Measurements from ENCODE around the gene PLA2G4B.

PLA2G4B gene

DNA sequence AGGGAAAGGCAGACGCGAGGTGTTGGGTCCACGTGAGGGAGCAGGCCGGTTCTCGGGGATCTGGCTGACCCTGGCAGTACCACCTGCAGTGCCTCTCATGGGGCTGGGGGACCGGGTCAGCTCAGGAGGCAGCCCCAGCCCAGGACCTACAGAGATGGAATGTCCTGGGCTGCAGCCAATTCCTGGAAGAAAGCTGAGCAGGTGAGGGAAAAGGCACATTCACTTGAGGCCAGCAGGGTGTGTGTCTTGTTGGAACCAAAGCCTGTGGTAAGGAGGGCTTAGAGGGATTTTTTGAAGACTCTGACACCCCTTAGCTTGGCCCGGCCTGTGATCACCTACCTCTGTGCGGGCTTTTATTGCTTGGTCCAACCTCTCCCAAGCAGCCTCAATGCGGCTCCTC is 15.8 kb downstream of the PLA2G4B start:
- no peak overlapping the region for H3K4me3 ChIP-seq (replicated peaks; ENCODE audit: low read depth, low read length)
- TF ChIP-seq, protein P1, sequence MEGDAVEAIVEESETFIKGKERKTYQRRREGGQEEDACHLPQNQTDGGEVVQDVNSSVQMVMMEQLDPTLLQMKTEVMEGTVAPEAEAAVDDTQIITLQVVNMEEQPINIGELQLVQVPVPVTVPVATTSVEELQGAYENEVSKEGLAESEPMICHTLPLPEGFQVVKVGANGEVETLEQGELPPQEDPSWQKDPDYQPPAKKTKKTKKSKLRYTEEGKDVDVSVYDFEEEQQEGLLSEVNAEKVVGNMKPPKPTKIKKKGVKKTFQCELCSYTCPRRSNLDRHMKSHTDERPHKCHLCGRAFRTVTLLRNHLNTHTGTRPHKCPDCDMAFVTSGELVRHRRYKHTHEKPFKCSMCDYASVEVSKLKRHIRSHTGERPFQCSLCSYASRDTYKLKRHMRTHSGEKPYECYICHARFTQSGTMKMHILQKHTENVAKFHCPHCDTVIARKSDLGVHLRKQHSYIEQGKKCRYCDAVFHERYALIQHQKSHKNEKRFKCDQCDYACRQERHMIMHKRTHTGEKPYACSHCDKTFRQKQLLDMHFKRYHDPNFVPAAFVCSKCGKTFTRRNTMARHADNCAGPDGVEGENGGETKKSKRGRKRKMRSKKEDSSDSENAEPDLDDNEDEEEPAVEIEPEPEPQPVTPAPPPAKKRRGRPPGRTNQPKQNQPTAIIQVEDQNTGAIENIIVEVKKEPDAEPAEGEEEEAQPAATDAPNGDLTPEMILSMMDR (IDR thresholded peaks at IDR 0.05; ENCODE audit: low read length, missing control alignments): no peak
- no peak for DNase-seq (ENCODE audit: low read depth)

DNA sequence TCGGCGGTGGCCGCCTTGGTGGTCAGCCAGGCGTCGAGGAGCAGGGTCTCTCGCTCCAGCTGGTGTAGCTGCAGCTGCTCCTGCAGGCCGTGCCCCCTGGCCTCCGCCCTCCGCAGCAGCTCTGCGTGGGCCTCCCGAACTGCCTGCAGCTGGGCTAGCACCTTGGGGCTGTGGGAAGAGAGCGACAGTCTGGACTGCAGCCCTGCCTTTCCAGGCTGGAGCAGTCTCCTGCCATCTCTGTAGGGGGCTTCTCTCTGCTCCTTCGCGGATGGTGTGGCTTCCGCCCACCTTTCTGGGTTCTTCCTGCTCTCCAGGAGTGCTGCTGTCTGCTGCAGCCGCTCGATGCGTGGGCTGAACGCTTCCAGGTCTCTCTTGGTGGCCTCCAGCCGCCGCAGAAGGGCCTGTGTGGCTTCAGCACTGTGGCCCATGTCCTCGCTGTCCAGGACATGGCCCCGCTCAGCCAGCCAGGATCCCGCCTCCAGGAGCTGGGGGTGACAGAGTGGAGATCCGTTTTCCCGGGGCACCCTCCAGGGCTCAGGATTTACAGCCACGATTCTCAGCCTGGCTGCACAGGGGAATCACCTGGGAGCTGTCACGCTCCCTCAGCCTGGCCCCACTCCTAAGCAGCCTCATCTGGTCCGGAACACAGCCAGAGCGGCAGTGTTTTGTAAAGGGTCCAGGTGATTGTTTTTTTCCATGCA is 16.8 kb downstream of the PLA2G4B start:
- no peak overlapping the region for H3K4me3 ChIP-seq (replicated peaks; ENCODE audit: low read depth, low read length)
- TF ChIP-seq, protein P1 (IDR thresholded peaks at IDR 0.05; ENCODE audit: low read length, missing control alignments): no peak
- DNase-seq (ENCODE audit: low read depth): no peak

DNA sequence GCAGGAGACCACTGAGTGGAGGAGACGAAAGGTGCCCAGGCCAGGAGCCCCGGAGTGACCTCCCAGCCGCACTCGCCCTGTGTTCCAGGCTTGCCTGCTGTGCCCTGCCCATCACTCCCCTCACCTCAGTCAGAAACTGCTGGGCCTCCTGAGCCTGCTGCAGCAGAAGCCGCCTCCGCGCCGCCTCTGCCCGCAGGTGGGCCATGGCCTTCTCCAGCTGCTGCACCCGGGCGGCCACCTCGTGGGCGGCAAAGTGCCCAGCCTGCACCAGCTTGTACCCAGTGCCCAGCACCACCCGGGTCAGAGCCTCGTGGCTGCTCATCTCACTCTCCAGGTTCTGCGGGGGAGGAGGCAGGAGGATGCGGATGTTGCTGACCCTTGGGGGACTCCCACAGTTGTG is 17.6 kb downstream of the PLA2G4B start:
- H3K4me3 ChIP-seq (replicated peaks; ENCODE audit: low read depth, low read length): no peak overlapping the region
- TF ChIP-seq, protein P1 (IDR thresholded peaks at IDR 0.05; ENCODE audit: low read length, missing control alignments): no peak
- DNase-seq (ENCODE audit: low read depth): no peak

DNA sequence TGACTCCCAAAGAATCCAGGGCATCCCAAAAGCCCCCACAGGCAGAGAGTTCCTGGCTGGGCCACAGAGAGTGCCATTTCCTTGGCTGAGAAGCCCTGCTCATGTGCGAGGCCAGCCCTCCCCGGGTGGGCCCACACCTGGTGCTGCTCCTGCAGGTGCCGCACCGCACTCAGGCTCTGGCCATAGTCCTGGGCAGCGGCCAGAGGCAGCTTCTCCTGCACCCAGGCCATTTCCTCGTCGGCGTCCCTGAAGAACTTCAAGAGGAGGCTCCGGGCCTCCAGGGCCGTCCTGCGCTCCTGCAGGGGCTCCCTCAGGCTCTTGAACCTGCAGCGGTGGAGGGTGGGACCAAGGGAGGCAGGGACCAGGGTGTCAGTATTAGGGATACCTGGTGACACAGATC is 18.1 kb downstream of the PLA2G4B start:
- no peak for DNase-seq (ENCODE audit: low read depth)
- TF ChIP-seq, protein P1 (IDR thresholded peaks at IDR 0.05; ENCODE audit: low read length, missing control alignments): no peak
- no peak overlapping the region for H3K4me3 ChIP-seq (replicated peaks; ENCODE audit: low read depth, low read length)

DNA sequence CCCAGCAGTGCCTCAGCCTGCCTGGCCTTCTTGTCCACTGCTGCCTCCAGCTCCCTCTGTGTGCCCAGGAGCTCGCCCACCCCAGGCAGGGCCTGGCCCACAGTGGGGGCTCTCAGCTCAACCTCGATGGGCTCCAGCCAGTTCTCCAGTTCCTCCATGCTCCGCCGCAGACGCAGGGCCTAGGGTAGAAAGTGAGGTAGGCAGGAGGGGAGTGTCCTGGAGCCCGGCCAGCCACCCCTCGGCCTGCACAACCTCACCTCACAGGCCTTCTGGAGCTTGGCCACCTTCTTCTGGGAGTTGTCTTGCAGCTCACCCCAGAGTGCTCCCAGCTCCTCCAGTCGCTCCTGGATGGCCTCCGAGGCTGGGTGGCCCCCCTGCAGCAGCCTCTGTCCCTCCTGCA is 18.7 kb downstream of the PLA2G4B start:
- no peak overlapping the region for H3K4me3 ChIP-seq (replicated peaks; ENCODE audit: low read depth, low read length)
- no peak for DNase-seq (ENCODE audit: low read depth)
- TF ChIP-seq, protein P1 (IDR thresholded peaks at IDR 0.05; ENCODE audit: low read length, missing control alignments): no peak

DNA sequence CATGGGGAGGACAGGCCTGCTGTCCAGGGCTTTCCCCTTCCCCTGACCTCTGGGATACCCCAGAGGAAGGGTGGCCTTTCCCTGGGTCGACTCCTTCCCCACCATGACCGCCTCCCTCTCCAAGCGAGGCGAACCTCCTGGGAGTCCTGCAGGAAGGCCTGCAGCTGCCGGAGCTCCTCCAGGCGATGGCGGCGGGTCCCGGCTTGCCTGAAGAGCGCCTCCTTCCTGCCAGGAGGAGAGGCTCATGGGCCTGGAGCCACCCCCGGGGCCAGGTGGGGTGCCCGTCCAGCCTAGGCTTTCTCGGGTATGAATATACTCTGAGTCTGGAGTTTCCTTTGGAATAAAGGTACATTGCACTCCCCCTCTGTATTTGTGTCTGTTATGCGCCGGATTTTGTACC is 20.1 kb downstream of the PLA2G4B start:
- TF ChIP-seq, protein P1 (IDR thresholded peaks at IDR 0.05; ENCODE audit: low read length, missing control alignments): no peak
- DNase-seq (ENCODE audit: low read depth): no peak
- no peak overlapping the region for H3K4me3 ChIP-seq (replicated peaks; ENCODE audit: low read depth, low read length)

All from fibroblast of pulmonary artery (primary cell).